ENCODE data around the gene CPT1A.

CPT1A gene

DNA sequence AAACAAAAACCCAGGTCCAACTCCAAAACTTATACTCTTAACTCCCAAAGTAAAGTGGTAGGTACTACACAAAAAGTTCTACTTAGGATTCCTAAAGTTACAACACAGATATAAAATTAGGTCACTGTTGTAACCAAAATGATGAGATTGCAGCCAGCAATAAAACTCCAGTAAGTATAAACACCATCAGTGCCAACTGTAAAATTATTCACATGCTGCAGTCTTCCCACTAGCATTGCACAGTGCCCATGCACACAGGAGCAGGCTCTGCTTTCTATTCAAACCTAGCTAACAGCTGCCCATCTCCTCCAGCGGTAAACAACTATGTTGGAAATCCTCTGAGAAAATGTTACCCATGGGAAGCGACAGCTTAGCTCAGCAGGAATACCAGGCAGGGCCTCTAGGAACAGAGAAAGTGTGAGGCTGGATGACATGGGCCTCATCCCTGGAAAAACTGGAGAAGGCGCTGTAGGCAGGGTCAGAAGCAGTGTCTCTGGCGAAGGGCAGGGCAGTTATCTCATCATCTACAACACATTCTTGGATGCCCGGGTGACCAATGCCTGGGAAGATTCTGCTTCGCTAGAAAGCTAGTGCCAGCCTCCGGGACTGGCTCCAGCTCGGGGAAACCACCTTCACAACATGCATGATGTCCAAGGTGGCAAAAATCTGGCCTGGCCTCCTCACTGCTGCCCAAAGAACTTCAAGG is 9.1 kb downstream of the CPT1A start:
- TF ChIP-seq, protein P1, sequence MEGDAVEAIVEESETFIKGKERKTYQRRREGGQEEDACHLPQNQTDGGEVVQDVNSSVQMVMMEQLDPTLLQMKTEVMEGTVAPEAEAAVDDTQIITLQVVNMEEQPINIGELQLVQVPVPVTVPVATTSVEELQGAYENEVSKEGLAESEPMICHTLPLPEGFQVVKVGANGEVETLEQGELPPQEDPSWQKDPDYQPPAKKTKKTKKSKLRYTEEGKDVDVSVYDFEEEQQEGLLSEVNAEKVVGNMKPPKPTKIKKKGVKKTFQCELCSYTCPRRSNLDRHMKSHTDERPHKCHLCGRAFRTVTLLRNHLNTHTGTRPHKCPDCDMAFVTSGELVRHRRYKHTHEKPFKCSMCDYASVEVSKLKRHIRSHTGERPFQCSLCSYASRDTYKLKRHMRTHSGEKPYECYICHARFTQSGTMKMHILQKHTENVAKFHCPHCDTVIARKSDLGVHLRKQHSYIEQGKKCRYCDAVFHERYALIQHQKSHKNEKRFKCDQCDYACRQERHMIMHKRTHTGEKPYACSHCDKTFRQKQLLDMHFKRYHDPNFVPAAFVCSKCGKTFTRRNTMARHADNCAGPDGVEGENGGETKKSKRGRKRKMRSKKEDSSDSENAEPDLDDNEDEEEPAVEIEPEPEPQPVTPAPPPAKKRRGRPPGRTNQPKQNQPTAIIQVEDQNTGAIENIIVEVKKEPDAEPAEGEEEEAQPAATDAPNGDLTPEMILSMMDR (IDR thresholded peaks at IDR 0.05) = no peak

- TF ChIP-seq, protein P1 (IDR thresholded peaks at IDR 0.05) = no peak
Measured at GRCh38 chr11:68831124-68831523, 10.6 kb downstream of the CPT1A start.

DNA sequence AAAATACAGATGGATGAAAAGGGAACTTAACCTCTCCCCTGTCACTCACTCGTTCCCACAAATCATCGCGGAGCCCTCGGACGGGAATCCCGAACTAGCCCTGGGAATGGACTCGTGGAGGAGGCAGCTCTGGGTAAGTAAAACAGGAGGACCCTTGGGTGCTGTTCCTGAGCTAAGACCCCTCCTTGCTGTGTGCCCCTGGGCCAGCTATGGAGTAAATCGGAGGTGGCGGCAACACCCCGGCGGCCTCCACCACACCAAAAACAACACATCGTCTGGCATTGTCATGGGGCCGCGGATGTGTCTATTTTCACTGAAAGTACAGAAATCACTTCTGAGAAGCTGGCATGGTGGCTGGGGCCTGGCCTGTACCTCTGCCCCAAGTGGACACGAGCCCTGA is 12.1 kb downstream of the CPT1A start:
- TF ChIP-seq, protein P1 (IDR thresholded peaks at IDR 0.05) = no peak

- TF ChIP-seq, protein P1 (IDR thresholded peaks at IDR 0.05) = no peak
Measured at GRCh38 chr11:68828957-68829356, 12.8 kb downstream of the CPT1A start.

DNA sequence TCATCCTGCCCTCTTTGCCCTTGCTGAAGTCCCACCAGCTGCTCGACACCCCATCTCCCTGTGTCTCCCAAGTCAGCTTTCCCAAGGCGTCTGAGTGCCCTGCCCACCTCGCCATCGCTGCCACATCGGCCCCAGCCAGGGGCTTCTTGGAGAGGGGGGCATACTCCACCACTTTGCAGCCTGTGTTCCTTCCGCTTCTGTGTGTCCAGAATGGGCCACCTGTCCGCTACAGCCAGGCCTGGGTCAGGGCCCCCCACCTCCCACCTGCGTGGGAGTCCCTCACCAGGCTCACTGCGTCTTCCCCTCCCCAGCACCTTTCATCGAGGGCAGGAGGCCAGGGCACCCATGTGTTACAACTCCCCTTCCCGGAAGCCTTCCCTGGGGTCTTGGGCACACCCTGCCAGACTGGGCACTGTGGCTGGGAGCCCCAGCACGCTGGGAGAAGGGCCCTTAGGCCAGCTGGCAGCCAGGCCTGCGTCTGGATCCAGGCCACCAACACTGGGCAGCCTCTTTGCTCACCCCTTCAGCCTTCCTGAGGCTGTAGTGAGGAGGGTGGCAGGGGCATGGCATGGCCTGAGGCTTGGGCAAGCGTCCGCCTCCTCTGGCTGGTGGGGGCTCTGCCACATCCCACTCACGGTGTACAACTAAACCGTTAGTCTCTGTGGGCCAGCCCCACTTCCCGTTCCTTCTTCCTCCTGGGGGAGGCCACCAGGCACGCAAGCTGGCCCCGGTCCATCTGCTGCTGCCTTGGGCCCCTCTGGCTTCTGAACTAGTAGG is 13.4 kb downstream of the CPT1A start:
- TF ChIP-seq, protein P1 (IDR thresholded peaks at IDR 0.05) = no peak

DNA sequence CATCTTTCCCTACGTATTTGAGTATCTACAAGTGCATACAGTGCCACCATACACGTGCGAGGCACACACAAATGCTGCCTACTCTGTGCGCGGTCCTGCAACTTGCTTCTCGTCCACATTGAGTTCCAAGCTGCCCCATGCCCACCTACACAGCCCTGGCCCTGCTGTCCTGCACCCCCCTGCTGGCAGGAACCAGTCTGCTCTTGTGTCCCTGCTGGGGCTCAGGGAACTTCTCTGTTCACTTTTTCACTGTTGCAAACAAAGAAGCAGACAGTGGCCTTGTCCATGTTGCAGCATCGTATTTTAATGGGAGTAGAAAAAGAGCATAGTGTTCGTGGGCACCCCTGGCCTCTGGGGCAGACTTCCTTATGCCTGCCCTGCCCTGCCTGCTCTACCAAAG is 14.0 kb downstream of the CPT1A start:
- TF ChIP-seq, protein P1 (IDR thresholded peaks at IDR 0.05) = no peak

DNA sequence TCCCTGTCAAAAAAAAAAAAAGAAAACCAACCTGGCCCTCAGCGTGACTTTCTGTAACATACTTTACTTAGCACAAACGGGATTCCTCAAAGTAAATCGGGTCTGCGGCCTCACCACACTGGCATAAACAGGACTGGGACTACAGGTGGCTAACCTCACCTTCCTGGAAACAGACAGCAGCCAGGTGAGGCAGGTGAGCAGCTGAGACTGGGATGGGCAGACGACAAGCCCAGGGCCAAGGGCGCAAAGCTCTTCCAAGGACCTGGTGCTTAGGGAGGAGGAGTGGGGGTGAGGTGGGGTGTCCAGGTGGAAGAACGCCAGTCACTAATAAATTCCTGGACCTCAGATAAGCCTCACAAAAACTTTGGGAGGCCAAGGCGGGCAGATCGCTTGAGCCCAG is 15.0 kb downstream of the CPT1A start:
- TF ChIP-seq, protein P1 (IDR thresholded peaks at IDR 0.05) = no peak

All from LNCAP (cell line).